ENCODE data around the gene KIF23. TPM values are rescaled to one million over a fixed set of nuclear protein-coding genes. Genes with fewer than 3 reads are reported as not detected.

The KIF23 gene
- polyA plus RNA-seq, 1 donor (not counting 4 experiments of a cell fraction or from before 2014, with no cell fraction given): 28.8 TPM

GRCh38 chr15:69391046-69391757 is 22.9 kb upstream of the KIF23 start:
- dilution Hi-C loops (cut with MboI; ENCODE audit: extremely low pct_ligation_motif_present, low sequenced_read_pairs): no loop called here
- TF ChIP-seq CTCF (optimal IDR thresholded peaks at IDR 0.05 in 1 of 3, IDR thresholded peaks at IDR 0.05 in 1 of 3, conservative IDR thresholded peaks at IDR 0.05 in 1 of 3; ENCODE audit: extremely low read depth in 1 of 3, insufficient read depth in 2 of 3, low read length in 3 of 3): no peak
- TF ChIP-seq EZH2 (IDR thresholded peaks at IDR 0.05; ENCODE audit: low read length): no peak
- Histone ChIP-seq H4K20me1 (ENCODE audit: control insufficient read depth, extremely low read depth, insufficient read depth, low read length) (no peaks in the 10 kb centered on the region), H3K79me2 (ENCODE audit: control insufficient read depth, insufficient read depth, low read length) (no peaks in the 10 kb centered on the region), H3K36me3 (ENCODE audit: control insufficient read depth in 2 of 2, extremely low read depth in 1 of 2, insufficient read depth in 2 of 2, low read length in 2 of 2) (no peaks in the 10 kb centered on the region), H3K9ac (ENCODE audit: control insufficient read depth, extremely low read depth, insufficient read depth, low read length) (no peak overlapping the region), H3K27ac (ENCODE audit: control insufficient read depth, insufficient read depth, low read length) (peak overlapping the region; percentile 28), H2AFZ (ENCODE audit: control insufficient read depth, low read length) (no peak overlapping the region), H3K9me3 (ENCODE audit: control insufficient read depth, low read depth, low read length) (no peaks in the 10 kb centered on the region), H3K4me1 (ENCODE audit: control insufficient read depth, extremely low read depth, insufficient read depth, low read length) (peaks cover 41% of the 10 kb centered on the region), H3K4me2 (ENCODE audit: control insufficient read depth, extremely low read depth, insufficient read depth, low read depth, low read length) (peak overlapping the region; percentile 59), H3K9me1 (ENCODE audit: control insufficient read depth, extremely low read depth, insufficient read depth, low read length) (peaks cover 3% of the 10 kb centered on the region), H3K27me3 (ENCODE audit: control insufficient read depth, extremely low read depth, insufficient read depth, low read length) (no peaks in the 10 kb centered on the region), H3K4me3 (ENCODE audit: control insufficient read depth in 2 of 3, extremely low read depth in 1 of 3, insufficient read depth in 2 of 3, low read depth in 1 of 3, low read length in 3 of 3) (no peak overlapping the region)
- DNase-seq (ENCODE audit: low read depth, low spot score) (no peak), FAIRE-seq (no peak)

GRCh38 chr15:69392352-69392751 is 21.8 kb upstream of the KIF23 start:
- H4K20me1 ChIP-seq (ENCODE audit: control insufficient read depth, extremely low read depth, insufficient read depth, low read length): no peaks in the 10 kb centered on the region
- H3K36me3 ChIP-seq (ENCODE audit: control insufficient read depth in 2 of 2, extremely low read depth in 1 of 2, insufficient read depth in 2 of 2, low read length in 2 of 2): no peaks in the 10 kb centered on the region
- H2AFZ ChIP-seq (ENCODE audit: control insufficient read depth, low read length): no peak overlapping the region
- TF ChIP-seq EZH2 (IDR thresholded peaks at IDR 0.05; ENCODE audit: low read length) (no peak), CTCF (optimal IDR thresholded peaks at IDR 0.05 in 1 of 3, IDR thresholded peaks at IDR 0.05 in 1 of 3, conservative IDR thresholded peaks at IDR 0.05 in 1 of 3; ENCODE audit: extremely low read depth in 1 of 3, insufficient read depth in 2 of 3, low read length in 3 of 3) (no peak)
- H3K27ac ChIP-seq (ENCODE audit: control insufficient read depth, insufficient read depth, low read length): no peak overlapping the region
- H3K9me1 ChIP-seq (ENCODE audit: control insufficient read depth, extremely low read depth, insufficient read depth, low read length): peaks cover 3% of the 10 kb centered on the region
- no peaks in the 10 kb centered on the region for H3K27me3 ChIP-seq (ENCODE audit: control insufficient read depth, extremely low read depth, insufficient read depth, low read length)
- DNase-seq (ENCODE audit: low read depth, low spot score) (no peak), FAIRE-seq (no peak)
- no peak overlapping the region for H3K4me3 ChIP-seq (ENCODE audit: control insufficient read depth in 2 of 3, extremely low read depth in 1 of 3, insufficient read depth in 2 of 3, low read depth in 1 of 3, low read length in 3 of 3)
- H3K9me3 ChIP-seq (ENCODE audit: control insufficient read depth, low read depth, low read length): no peaks in the 10 kb centered on the region
- no peaks in the 10 kb centered on the region for H3K79me2 ChIP-seq (ENCODE audit: control insufficient read depth, insufficient read depth, low read length)
- H3K4me1 ChIP-seq (ENCODE audit: control insufficient read depth, extremely low read depth, insufficient read depth, low read length): peaks cover 41% of the 10 kb centered on the region
- H3K9ac ChIP-seq (ENCODE audit: control insufficient read depth, extremely low read depth, insufficient read depth, low read length): no peak overlapping the region
- dilution Hi-C loops (cut with MboI; ENCODE audit: extremely low pct_ligation_motif_present, low sequenced_read_pairs): no loop called here
- H3K4me2 ChIP-seq (ENCODE audit: control insufficient read depth, extremely low read depth, insufficient read depth, low read depth, low read length): no peak overlapping the region
